Uterus (tissue), 2 donors: ENCODE results near the gene METTL3.

Experiments
- POLR2A ChIP-seq, 2 donors: fragments of 450-650 bp; IDR thresholded peaks; one replicate each; pipeline ENCODE4 v1.6.1; 2016; ENCODE audit warnings: antibody characterized with exemption in 2 of 2, mild to moderate bottlenecking in 1 of 2, moderate library complexity in 1 of 2
- TF ChIP-seq, protein P1 (sequence below), 4 experiments: fragments of 200-600 bp in 2 of 4; fragments of 450-650 bp in 2 of 4; sonication (generic) in 2 of 4; IDR thresholded peaks; one replicate each; pipeline ENCODE4 v1.5.1; 2016 to 2019; ENCODE audit warnings: antibody characterized with exemption in 4 of 4, mild to moderate bottlenecking in 2 of 4, moderate library complexity in 1 of 4

DNA sequence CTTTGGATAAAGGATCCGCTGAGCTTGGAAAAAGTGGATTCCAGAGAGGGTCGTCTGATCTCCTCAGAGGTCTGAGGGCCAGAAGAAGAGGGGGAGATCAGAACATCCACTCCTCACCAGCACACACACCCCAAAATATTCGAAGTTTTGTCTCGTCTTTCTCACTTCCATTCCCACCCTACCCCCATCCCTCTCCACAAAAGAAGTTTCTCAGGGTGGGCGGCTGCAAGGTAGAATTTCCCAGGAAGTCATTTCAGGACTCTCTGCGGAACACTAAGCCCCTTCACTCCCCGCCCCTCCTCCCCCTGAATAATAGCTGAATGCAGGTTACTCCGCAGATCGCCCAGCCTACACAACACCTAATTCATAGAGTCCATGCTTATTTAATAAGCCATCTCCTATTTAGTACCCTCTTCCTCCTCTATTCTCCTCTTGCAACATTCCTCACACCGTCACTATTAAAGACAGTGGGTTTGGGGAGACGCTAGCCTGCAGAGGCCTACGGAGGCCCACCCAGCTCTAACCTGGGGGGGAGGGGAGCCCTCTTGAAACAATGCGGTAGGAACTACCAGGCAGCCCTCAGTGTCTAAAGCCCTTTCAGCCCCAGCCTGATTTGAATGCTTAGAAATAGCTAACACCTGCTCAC, 15.7 kb upstream of the METTL3 start:
- no peak for TF ChIP-seq POLR2A (IDR thresholded peaks at IDR 0.05)
- TF ChIP-seq, protein P1, sequence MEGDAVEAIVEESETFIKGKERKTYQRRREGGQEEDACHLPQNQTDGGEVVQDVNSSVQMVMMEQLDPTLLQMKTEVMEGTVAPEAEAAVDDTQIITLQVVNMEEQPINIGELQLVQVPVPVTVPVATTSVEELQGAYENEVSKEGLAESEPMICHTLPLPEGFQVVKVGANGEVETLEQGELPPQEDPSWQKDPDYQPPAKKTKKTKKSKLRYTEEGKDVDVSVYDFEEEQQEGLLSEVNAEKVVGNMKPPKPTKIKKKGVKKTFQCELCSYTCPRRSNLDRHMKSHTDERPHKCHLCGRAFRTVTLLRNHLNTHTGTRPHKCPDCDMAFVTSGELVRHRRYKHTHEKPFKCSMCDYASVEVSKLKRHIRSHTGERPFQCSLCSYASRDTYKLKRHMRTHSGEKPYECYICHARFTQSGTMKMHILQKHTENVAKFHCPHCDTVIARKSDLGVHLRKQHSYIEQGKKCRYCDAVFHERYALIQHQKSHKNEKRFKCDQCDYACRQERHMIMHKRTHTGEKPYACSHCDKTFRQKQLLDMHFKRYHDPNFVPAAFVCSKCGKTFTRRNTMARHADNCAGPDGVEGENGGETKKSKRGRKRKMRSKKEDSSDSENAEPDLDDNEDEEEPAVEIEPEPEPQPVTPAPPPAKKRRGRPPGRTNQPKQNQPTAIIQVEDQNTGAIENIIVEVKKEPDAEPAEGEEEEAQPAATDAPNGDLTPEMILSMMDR (IDR thresholded peaks at IDR 0.05), result no peak
